Measurements from ENCODE around the gene TBC1D30. TPM values are rescaled to one million over a fixed set of nuclear protein-coding genes. Genes with fewer than 3 reads are reported as not detected.

TBC1D30 gene
- total RNA-seq, 6 experiments from 2014 or later: 1.1 to 2.7 (median 1.3) TPM

DNA sequence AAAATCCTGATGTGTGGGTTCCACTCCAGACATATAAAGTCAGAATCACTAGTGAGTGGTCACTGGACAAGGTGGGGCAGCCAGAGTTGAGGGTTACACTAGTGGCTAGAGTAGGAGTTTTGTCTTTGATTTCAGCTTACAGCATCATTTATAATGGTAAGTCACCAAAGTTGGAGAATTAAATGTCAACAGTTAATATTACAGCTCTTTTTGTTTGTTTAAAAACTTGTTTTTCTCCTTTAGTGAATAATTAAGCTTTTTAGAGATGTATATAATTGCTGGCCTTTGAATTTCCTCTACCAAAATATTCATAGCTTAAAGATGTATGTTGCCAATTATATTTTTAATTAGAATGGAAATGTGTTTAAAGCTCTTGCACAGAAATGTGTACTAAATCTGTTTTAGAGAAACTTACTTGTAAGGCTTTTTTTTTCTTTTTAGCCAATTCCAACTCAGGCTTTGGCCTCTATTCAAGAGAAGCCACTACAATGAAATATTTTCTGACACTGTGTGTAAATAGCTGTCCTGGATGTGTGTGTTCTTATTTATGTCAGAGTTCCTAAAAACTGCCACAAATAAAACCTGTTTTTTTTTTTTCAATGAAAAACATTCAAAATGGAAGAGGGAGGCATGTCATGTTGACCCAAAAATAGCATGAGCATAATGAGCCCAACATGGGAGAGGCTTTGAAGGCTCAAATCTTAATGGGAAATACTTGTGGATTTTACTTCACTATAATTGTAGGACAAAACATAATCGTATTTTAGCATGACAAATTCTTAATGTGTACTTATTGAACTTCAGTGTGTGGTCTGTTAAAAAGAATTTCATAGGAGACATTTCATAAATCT lies 92.2 kb downstream of the TBC1D30 start:
- DNase-seq: no peak
- Histone ChIP-seq H3K4me1 (no peaks in the 10 kb centered on the region), H3K27ac (no peak overlapping the region), H3K36me3 (no peaks in the 10 kb centered on the region), H3K4me3 (no peak overlapping the region), H3K27me3 (no peaks in the 10 kb centered on the region), H3K9me3 (no peaks in the 10 kb centered on the region)
- 36% methylated on average over 1 of the region's 1 CpG for WGBS (ENCODE audit: insufficient coverage, low coverage, low lambda C conversion rate, missing lambda C conversion rate)
- ATAC-seq: no peak
- TF ChIP-seq, protein P1, sequence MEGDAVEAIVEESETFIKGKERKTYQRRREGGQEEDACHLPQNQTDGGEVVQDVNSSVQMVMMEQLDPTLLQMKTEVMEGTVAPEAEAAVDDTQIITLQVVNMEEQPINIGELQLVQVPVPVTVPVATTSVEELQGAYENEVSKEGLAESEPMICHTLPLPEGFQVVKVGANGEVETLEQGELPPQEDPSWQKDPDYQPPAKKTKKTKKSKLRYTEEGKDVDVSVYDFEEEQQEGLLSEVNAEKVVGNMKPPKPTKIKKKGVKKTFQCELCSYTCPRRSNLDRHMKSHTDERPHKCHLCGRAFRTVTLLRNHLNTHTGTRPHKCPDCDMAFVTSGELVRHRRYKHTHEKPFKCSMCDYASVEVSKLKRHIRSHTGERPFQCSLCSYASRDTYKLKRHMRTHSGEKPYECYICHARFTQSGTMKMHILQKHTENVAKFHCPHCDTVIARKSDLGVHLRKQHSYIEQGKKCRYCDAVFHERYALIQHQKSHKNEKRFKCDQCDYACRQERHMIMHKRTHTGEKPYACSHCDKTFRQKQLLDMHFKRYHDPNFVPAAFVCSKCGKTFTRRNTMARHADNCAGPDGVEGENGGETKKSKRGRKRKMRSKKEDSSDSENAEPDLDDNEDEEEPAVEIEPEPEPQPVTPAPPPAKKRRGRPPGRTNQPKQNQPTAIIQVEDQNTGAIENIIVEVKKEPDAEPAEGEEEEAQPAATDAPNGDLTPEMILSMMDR (IDR thresholded peaks at IDR 0.05): no peak
- no peak for TF ChIP-seq POLR2A (IDR thresholded peaks at IDR 0.05)
- intact Hi-C loops (cut with DNase I): no loop called here

DNA sequence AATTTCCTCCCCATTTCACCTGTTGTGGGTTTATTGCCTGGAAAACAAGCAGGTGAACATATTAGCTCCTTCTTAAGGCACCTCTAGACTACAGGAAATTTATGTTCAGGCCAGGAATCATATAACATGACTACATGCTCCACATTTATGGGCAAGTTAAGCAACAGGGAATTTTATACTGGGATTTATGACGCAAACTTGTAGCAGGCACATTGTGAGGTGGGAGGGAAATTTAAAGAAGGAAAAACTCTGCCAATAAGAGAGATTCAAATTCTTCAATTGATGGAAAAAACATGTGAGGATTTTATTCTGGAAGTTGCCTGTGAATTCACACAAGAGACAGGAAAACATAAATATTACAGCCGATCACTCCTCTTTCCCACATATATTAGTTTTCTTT lies 93.9 kb downstream of the TBC1D30 start:
- TF ChIP-seq, protein P1 (IDR thresholded peaks at IDR 0.05): no peak
- no peak for TF ChIP-seq POLR2A (IDR thresholded peaks at IDR 0.05)
- no peak for ATAC-seq
- H3K9me3 ChIP-seq: no peaks in the 10 kb centered on the region
- H3K27me3 ChIP-seq: no peaks in the 10 kb centered on the region
- 95% methylated on average over 2 of the region's 2 CpGs for WGBS (ENCODE audit: insufficient coverage, low coverage, low lambda C conversion rate, missing lambda C conversion rate)
- no peaks in the 10 kb centered on the region for H3K4me1 ChIP-seq
- H3K4me3 ChIP-seq: no peak overlapping the region
- intact Hi-C loops (cut with DNase I): no loop called here
- no peak for DNase-seq
- no peaks in the 10 kb centered on the region for H3K36me3 ChIP-seq
- H3K27ac ChIP-seq: no peak overlapping the region

DNA sequence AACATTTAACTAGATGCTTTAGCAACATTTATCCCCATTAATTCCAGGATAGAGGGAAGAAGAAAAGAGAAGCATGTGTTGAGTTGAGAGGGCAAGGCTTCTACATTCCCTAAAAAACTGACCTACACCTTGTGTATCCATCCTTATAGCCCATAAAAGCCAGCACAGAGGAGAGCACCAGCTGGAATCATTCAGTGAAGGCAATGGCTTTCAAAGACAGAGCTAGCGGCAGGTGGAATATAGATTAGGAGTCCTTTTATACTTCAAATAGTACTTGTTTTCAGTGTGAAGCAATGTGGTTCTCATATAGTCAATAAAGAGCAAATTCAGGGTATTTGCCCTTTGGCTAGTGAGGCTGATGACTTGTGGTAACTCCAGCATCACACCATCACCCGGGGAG lies 94.4 kb downstream of the TBC1D30 start:
- TF ChIP-seq, protein P1 (IDR thresholded peaks at IDR 0.05): no peak
- TF ChIP-seq POLR2A (IDR thresholded peaks at IDR 0.05): no peak
- Histone ChIP-seq H3K4me1 (no peaks in the 10 kb centered on the region), H3K27ac (no peak overlapping the region), H3K36me3 (no peaks in the 10 kb centered on the region), H3K27me3 (no peaks in the 10 kb centered on the region), H3K4me3 (no peak overlapping the region), H3K9me3 (no peaks in the 10 kb centered on the region)
- DNase-seq: no peak
- WGBS (ENCODE audit: insufficient coverage, low coverage, low lambda C conversion rate, missing lambda C conversion rate): 69% methylated on average over 2 of the region's 2 CpGs
- no peak for ATAC-seq
- intact Hi-C loops (cut with DNase I): no loop called here

DNA sequence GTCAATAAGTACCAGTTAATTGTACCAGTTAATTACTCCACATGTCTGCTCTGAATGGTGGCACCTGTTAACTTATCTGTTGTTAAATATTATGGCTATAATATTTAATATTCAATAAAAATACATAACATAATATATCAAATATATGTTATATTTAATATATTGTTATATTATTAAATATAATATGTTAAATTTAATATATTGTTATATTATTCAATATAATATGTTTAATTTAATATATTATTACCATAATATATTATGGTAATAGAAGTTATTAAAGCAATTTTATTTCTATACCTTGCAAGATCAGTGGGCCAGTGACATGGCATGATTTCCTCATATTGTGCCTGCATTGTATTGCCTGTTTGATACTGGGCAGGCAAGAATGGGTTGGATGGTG lies 98.4 kb downstream of the TBC1D30 start:
- Histone ChIP-seq H3K36me3 (no peaks in the 10 kb centered on the region), H3K4me3 (no peak overlapping the region), H3K9me3 (no peaks in the 10 kb centered on the region), H3K4me1 (no peaks in the 10 kb centered on the region), H3K27ac (no peak overlapping the region), H3K27me3 (no peaks in the 10 kb centered on the region)
- no peak for ATAC-seq
- no peak for DNase-seq
- TF ChIP-seq, protein P1 (IDR thresholded peaks at IDR 0.05): no peak
- TF ChIP-seq POLR2A (IDR thresholded peaks at IDR 0.05): no peak
- intact Hi-C loops (cut with DNase I): no loop called here
